ENCODE results near the gene PDXK.

GRCh38 chr21:43748622-43749021, 29.7 kb downstream of the PDXK start:
- TF ChIP-seq CTCF (IDR thresholded peaks at IDR 0.05; ENCODE audit: insufficient read depth, low read length, poor library complexity, severe bottlenecking) (no peak), EZH2phosphoT487 (conservative IDR thresholded peaks at IDR 0.05; ENCODE audit: low read length) (no peak)
